HG03064 (cell line): ENCODE data around the gene RETSAT.
A peak's percentile ranks its signal among the peaks of the same experiment; 100 is the strongest.
"Not testable (repeated sequence)": the region's sequence is repeated elsewhere in the genome, so short reads cannot be mapped to it uniquely, and the experiment has no call there.

Experiments
- ATAC-seq: cut with Tn5 transposase; IDR thresholded peaks from one replicate; pipeline ENCODE4 v1.9.1; 2021; ENCODE audit warnings: low read depth; ENCODE audit not compliant: unreplicated experiment

RETSAT gene

DNA sequence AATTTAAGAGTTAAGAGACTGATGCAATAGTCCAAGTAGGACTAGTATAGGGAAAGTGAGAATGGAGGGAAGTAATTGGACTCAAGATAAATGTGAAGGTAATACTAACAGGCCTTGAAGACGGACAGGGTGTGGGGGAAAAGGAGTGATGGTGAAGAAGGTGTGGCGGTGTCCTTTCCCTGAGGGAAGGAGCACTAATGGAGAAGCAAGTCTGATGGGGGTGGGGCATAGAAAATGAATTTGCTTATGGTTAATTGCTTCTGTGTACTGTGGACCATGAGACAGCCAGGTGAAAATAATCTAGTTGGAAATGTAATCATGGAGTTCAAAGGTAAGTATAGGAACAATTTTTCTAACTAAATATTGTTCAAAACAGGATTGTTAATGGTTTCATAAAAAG, 19.4 kb downstream of the RETSAT start:
- ATAC-seq: no peak

DNA sequence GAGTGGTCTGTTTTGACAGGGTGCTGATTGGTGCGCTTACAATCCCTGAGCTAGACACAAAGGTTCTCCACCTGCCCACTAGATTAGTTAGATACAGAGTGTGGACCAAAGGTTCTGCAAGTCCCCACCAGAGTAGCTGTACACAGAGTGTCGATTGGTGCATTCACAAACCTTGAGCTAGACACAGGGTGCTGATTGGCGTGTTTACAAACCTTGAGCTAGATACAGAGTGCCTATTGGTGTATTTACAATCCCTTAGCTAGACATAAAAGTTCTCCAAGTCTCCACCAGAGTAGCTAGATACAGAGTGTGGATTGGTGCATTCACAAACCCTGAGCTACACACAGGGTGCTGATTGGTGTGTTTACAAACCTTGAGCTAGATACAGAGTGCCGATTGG, 20.5 kb downstream of the RETSAT start:
- not testable (repeated sequence) for ATAC-seq

DNA sequence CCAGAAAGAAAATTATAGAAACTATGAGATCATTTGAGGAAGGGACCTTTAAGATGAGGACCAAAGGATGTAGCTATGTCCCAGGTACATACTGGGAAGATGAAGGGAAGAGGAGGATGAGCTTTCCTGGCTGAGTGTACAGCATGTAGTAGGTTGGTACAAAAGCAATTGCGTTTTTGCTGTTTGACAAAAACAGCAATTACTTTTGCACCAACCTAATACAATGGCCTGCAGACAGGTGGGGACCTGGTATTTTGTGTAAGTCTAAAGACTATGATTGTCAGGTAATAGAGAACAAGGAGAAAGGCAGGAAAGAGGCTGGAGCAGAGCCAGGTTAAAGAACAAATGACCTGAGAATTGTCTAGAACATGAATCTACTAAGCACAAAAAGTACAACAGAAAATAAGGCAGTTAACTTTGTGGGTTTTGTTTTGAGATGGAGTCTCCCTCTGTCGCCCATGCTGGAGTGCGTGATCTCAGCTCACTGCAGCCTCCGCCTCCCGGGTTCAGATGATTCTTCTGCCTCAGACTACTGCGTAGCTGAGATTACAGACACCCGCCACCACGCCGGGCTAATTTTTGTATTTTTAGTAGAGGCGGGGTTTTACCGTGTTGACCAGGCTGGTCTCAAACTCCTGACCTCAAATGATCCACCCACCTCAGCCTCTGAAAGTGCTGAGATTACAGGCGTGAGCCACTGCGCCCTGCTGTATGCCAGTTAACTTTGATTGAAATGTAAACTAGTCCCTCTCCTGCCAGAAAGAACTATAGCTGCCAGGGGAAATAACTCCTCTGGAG, 23.3 kb downstream of the RETSAT start:
- ATAC-seq: no peak

DNA sequence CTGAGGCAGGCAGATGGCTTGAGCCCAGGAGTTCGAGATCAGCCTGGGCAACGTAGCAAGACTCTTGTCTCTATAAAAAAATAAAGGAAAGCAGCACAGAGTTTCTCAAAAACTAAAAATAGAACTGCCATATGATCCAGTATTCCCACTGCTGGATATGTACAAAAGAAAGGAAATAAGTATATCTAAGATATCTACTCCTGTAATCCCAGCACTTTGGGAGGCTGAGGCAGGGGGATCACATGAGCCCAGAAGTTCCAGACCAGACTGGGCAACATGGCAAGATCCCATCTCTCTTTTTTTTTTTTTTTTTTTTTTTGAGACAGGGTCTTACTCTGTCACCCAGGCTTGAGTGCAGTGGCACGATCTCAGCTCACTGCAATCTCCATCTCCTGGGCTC, 24.6 kb downstream of the RETSAT start:
- ATAC-seq: not testable (repeated sequence)

DNA sequence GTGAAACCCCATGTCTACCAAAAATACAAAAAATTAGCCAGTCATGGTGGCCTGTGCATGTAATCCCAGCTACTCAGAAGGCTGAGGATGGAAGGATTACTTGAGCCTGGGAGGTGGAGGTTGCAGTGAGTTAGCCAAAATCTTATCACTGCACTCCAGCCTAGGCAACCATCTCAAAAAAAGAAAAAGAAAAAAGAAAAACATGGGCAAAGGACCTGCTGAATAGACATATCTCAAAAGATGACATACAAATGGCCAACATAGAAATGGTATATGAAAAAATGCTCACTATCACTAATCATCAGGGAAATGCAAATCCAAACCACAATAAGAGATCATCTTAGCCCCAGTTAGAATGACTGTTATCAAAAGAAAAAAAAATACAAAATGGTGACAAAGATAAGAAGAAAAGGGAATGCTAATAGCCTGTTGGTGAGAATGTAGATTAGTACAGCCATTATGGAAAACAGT, 25.1 kb downstream of the RETSAT start:
- ATAC-seq: no peak

GRCh38 chr2:85327822-85328617, 26.3 kb downstream of the RETSAT start, which contains the start of gene TGOLN2:
TGOLN2 (minus strand) TSS chr2:85327989; CDS start chr2:85327962, 27 bp downstream.
- ATAC-seq: peak; percentile 88

- peak; percentile 48 for ATAC-seq
Observed at GRCh38 chr2:85327160-85327821, 27.0 kb downstream of the RETSAT start.

DNA sequence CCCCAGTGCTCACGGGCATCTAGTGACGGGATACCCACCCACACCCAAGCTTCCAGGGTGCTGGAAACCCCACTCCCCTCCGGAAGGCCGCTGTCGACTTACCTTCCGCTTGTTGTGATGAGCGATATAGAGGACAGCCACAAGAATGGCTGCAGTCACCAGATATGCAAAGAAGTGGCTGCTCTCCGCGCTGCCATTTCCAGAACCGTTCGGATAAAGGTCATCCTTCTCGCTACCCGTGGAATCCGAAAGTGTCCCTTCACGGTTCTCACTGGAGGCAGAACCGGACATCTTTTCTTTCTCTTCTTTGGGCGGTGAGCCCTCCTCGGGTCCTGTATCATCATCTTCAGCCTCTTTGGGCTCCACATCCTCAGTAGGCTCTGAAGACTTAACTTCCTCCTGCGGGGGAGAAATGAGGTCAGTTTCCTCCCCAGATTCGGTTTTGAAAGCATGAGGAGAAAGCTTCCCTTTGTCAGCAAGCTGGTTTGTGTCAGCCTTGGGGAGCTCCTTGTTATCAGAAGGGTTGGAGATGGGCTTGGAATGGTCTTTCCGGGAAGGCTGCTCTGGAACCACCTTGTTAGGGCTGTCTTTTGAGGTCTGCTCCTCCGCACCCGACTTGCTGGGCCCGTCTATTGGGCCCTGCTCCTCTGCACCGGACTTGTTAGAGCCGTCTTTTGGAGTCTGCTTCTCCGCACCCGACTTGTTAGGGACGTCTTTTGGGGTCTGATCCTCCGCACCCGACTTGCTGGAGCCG, 27.7 kb downstream of the RETSAT start:
- ATAC-seq: no peak

DNA sequence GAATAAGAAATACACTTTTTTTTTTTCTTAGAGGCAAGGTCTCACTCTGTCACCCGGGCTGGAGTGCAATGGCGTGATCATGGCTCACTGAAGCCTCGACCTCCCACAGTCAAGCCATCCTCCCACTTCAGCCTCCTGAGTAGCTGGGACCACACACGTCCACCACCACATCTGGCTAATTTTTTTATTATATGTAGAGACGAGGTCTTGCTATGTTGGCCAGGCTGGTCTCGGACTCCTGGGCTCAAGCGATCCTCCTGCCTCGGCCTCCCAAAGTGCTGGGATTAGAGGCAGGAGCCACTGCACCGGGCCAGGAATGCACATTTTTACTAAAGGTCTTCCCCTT, 28.9 kb downstream of the RETSAT start:
- no peak for ATAC-seq

GRCh38 chr2:85324639-85325465, 29.5 kb downstream of the RETSAT start:
- ATAC-seq: no peak

DNA sequence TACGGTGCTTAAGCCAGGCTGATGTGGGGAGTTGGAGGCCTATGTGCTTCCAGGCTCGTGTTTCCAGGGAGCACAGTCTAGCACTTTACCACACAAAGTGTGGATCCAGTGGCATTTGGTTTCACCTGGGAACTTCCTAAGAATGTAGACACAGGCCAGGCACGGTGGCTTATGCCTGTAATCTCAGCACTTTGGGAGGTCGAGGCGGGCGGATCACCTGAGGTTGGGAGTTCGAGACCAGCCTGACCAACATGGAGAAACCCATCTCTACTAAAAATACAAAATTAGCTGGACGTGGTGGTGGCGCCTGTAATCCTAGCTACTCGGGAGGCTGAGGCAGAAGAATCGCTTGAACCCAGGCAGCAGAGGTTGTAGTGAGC, 30.4 kb downstream of the RETSAT start:
- ATAC-seq: not testable (repeated sequence)

- no peak for ATAC-seq
Observed at GRCh38 chr2:85323351-85323987, 30.9 kb downstream of the RETSAT start.

DNA sequence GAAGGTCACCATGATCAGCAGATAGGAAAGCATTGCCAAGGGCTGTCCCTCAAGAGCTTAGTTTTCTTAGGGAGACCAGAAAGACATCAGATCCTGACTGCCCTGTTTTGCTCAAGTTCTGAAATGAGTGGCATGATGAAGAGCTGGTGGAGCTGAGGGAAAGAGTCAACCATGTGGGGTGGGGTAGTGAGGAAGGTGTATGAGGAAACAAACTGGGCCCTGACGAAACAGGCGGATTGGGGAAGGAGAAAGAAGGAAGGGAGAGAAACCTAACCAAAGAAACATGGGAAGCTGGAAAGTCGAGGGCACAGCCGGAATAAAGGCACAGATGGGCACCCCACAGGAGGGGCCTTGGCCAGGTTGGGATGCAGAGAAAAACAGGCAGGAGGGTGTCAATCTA, 34.5 kb downstream of the RETSAT start:
- no peak for ATAC-seq

- no peak for ATAC-seq
Observed at GRCh38 chr2:85318222-85319074, 35.9 kb downstream of the RETSAT start.

DNA sequence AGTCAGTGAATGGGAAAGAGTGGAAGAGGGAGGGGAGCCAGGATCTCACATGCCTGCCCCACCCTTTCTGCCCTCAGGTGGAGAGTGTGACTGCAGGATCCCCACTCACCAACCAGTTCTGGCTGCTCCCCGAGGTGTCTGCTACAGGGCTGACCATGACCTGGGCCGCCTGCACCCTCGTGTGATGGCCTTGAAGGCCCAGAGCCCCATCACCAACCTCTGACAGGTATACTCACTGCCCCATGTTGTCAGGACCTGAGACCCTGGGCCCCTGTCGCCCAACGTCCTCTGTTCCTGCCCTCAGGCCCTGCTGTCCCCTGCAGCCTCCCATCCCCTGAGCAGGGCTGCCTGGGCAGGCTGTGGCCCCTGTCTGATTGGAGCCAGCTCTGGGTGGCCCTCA, 38.4 kb downstream of the RETSAT start:
- ATAC-seq: not testable (repeated sequence)

- no peak for ATAC-seq
Observed at GRCh38 chr2:85314884-85315242, 39.5 kb downstream of the RETSAT start.

GRCh38 chr2:85312404-85312803, 41.9 kb downstream of the RETSAT start:
- no peak for ATAC-seq

DNA sequence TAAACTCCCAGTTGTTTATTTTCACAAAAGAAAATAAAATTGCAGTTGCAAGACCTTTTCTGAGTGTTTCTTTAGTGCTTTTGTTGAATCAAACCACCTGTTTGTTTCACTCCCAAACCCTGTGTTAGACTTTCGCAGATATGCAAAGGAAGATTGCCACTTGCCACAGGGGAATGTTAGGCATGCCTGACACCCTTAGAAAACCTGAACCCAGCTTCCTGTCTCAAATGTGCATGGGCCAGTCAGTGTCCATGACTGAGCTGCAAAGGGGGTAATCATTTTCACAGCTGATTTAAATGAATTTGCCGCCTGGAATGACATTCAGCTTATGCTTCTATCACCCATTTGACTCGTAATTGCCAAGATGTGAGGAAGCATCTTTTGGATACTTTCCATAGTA, 44.0 kb downstream of the RETSAT start:
- ATAC-seq: no peak
